ENCODE data around the gene MYBBP1A.

DNA sequence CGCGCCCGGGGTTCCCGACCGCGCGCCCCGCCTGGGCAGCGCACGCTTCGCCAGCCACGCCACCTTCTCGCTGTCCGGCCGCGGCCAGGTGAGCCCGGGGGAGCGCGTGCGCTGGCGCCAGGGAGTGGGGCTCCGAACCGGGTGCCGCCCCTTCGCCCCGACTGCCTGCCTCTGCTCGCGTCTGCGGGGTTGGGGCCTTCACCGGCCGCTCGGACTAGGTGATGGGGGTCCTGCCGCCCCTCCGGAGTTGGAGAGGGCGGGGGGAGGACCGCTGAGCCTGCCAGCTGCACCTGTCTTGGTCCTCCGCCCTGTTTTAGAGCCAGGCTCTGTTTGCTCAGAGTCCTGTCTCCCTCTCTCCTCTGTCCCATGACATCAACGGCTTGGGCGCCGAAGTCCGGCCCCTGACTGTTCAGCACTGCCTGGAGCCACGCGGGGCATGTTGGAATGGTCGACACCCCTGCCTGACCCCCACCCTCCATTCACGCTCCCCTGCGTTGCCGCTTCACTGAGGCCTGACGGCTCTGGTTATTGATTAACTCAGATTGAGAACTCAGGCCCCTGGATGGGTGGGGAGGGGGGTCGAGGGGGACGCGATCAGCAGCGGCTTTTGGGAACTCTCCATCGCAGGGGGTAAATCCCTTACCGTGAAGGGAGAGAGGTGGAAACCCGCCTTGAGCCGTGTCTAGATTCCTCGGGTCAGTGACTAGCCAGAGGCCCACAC, 29.9 kb upstream of the MYBBP1A start:
- TF ChIP-seq, protein P1, sequence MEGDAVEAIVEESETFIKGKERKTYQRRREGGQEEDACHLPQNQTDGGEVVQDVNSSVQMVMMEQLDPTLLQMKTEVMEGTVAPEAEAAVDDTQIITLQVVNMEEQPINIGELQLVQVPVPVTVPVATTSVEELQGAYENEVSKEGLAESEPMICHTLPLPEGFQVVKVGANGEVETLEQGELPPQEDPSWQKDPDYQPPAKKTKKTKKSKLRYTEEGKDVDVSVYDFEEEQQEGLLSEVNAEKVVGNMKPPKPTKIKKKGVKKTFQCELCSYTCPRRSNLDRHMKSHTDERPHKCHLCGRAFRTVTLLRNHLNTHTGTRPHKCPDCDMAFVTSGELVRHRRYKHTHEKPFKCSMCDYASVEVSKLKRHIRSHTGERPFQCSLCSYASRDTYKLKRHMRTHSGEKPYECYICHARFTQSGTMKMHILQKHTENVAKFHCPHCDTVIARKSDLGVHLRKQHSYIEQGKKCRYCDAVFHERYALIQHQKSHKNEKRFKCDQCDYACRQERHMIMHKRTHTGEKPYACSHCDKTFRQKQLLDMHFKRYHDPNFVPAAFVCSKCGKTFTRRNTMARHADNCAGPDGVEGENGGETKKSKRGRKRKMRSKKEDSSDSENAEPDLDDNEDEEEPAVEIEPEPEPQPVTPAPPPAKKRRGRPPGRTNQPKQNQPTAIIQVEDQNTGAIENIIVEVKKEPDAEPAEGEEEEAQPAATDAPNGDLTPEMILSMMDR (IDR thresholded peaks at IDR 0.05) = no peak
- no peak for TF ChIP-seq POLR2A (IDR thresholded peaks at IDR 0.05)
- TF ChIP-seq POLR2AphosphoS5 (IDR thresholded peaks at IDR 0.05) = no peak
